Measurements from ENCODE around the gene NOC4L. TPM values are rescaled to one million over a fixed set of nuclear protein-coding genes. Genes with fewer than 3 reads are reported as not detected.

Gene NOC4L
- polyA plus RNA-seq, 1 of the 3 experiments (the other 2 are of a cell fraction) = 12.9 TPM

GRCh38 chr12:132165584-132165983, 21.3 kb downstream of the NOC4L start:
- peaks cover 2 to 7% of the 10 kb centered on the region in 2 experiments; a peak in 2 of 4 replicates for H3K4me1 ChIP-seq (ENCODE audit: control insufficient read depth in 1 of 2, insufficient read depth in 2 of 2, low read depth in 1 of 2, low read length in 1 of 2)
- 92% methylated on average over 6 of the region's 6 CpGs for WGBS (ENCODE audit: low lambda C conversion rate)
- POLR2A ChIA-PET = no interaction called here

DNA sequence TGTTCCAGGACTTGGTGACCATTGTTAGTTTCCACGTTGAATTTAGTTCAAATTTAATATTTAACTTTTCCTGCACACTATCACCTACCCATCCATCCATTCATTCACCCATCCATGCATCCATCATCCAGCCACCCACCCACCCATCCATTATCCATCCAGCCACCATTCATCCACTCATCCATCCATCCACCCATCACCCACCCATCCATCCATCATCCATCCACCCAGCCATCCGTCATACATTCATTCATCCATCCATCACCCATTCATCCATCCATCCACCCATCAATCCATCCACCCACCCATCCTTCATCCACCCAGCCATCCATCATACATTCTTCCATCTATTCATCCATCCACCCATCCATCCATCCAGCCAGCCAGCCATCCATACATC, 21.8 kb downstream of the NOC4L start:
- DNase-seq = no peak
- H3K36me3 ChIP-seq (replicated peaks in 1 of 2; ENCODE audit: control insufficient read depth in 1 of 2, insufficient read depth in 2 of 2, low read length in 1 of 2) = no peaks in the 10 kb centered on the region
- H2AFZ ChIP-seq (ENCODE audit: low read depth) = no peak overlapping the region
- 87% methylated on average over 2 of the region's 2 CpGs for WGBS (ENCODE audit: low lambda C conversion rate)
- no peaks in the 10 kb centered on the region for H3K9me2 ChIP-seq
- no peak overlapping the region for H3K9ac ChIP-seq
- H3K4me1 ChIP-seq (ENCODE audit: control insufficient read depth in 1 of 2, insufficient read depth in 2 of 2, low read depth in 1 of 2, low read length in 1 of 2) = peaks cover 2 to 7% of the 10 kb centered on the region in 2 experiments; a peak in 2 of 4 replicates
- POLR2A ChIA-PET = no interaction called here
- H3F3A ChIP-seq (replicated peaks; ENCODE audit: insufficient read depth) = peaks cover 9% of the 10 kb centered on the region
- no peaks in the 10 kb centered on the region for H4K20me1 ChIP-seq (ENCODE audit: insufficient read depth)
- CTCF ChIA-PET = no interaction called here
- no peak overlapping the region for H3K27ac ChIP-seq (ENCODE audit: low read depth in 2 of 2, low read length in 1 of 2)
- TF ChIP-seq TCF12 (IDR thresholded peaks at IDR 0.05) = no peak
- TF ChIP-seq RAD21 (IDR thresholded peaks at IDR 0.05; ENCODE audit: low read length) = no peak
- TF ChIP-seq NRF1 (IDR thresholded peaks at IDR 0.05; ENCODE audit: low read depth, low read length) = no peak
- TF ChIP-seq JUND (IDR thresholded peaks at IDR 0.05) = no peak
- TF ChIP-seq SMC3 (IDR thresholded peaks at IDR 0.05; ENCODE audit: low read depth, low read length) = no peak
- H3K27me3 ChIP-seq (ENCODE audit: insufficient read depth) = peaks cover 55% of the 10 kb centered on the region
- no peak overlapping the region for H3K4me2 ChIP-seq
- no peaks in the 10 kb centered on the region for H3K9me3 ChIP-seq
- no peaks in the 10 kb centered on the region for H3K79me2 ChIP-seq (ENCODE audit: insufficient read depth)
- no peak overlapping the region for H3K4me3 ChIP-seq (ENCODE audit: low read depth in 2 of 2, low read length in 1 of 2)

More at GRCh38 chr12:132165584-132165983, 21.3 kb downstream of the NOC4L start:
- Histone ChIP-seq H3K4me2 (no peak overlapping the region), H3F3A (replicated peaks; ENCODE audit: insufficient read depth) (peaks cover 9% of the 10 kb centered on the region), H2AFZ (ENCODE audit: low read depth) (no peak overlapping the region), H3K27me3 (ENCODE audit: insufficient read depth) (peaks cover 50% of the 10 kb centered on the region), H3K27ac (ENCODE audit: low read depth in 2 of 2, low read length in 1 of 2) (no peak overlapping the region), H3K9me2 (no peaks in the 10 kb centered on the region), H3K36me3 (replicated peaks in 1 of 2; ENCODE audit: control insufficient read depth in 1 of 2, insufficient read depth in 2 of 2, low read length in 1 of 2) (no peaks in the 10 kb centered on the region), H3K9me3 (no peaks in the 10 kb centered on the region), H4K20me1 (ENCODE audit: insufficient read depth) (no peaks in the 10 kb centered on the region), H3K79me2 (ENCODE audit: insufficient read depth) (no peaks in the 10 kb centered on the region), H3K9ac (no peak overlapping the region), H3K4me3 (ENCODE audit: low read depth in 2 of 2, low read length in 1 of 2) (no peak overlapping the region)
- DNase-seq = no peak
- TF ChIP-seq, protein P1, sequence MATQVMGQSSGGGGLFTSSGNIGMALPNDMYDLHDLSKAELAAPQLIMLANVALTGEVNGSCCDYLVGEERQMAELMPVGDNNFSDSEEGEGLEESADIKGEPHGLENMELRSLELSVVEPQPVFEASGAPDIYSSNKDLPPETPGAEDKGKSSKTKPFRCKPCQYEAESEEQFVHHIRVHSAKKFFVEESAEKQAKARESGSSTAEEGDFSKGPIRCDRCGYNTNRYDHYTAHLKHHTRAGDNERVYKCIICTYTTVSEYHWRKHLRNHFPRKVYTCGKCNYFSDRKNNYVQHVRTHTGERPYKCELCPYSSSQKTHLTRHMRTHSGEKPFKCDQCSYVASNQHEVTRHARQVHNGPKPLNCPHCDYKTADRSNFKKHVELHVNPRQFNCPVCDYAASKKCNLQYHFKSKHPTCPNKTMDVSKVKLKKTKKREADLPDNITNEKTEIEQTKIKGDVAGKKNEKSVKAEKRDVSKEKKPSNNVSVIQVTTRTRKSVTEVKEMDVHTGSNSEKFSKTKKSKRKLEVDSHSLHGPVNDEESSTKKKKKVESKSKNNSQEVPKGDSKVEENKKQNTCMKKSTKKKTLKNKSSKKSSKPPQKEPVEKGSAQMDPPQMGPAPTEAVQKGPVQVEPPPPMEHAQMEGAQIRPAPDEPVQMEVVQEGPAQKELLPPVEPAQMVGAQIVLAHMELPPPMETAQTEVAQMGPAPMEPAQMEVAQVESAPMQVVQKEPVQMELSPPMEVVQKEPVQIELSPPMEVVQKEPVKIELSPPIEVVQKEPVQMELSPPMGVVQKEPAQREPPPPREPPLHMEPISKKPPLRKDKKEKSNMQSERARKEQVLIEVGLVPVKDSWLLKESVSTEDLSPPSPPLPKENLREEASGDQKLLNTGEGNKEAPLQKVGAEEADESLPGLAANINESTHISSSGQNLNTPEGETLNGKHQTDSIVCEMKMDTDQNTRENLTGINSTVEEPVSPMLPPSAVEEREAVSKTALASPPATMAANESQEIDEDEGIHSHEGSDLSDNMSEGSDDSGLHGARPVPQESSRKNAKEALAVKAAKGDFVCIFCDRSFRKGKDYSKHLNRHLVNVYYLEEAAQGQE (IDR thresholded peaks at IDR 0.05; ENCODE audit: low read depth, low read length) = no peak
- no peak for TF ChIP-seq MXI1 (IDR thresholded peaks at IDR 0.05; ENCODE audit: low read depth, low read length)
- no peak for TF ChIP-seq FOXM1 (IDR thresholded peaks at IDR 0.05; ENCODE audit: low read depth)
- TF ChIP-seq NRF1 (IDR thresholded peaks at IDR 0.05; ENCODE audit: low read depth, low read length) = no peak
- TF ChIP-seq YY1 (IDR thresholded peaks at IDR 0.05; ENCODE audit: low read depth) = no peak
- CTCF ChIA-PET = no interaction called here

Measured in SK-N-SH (cell line).